GM12878 (cell line): ENCODE results near the gene AKAP12. TPM values are rescaled to one million over a fixed set of nuclear protein-coding genes. Genes with fewer than 3 reads are reported as not detected.

Experiments
- ATAC-seq: fragments of 200-7000 bp; cut with Tn5 transposase; 3 replicates; pipeline ENCODE4 v1.9.1; 2020; ENCODE audit warnings: mild to moderate bottlenecking, moderate library complexity
- BruUV-seq: library from RNA; stranded (reverse); fragments of 400-500 nt; replicated peaks from 2 replicates; lab custom pipeline; 2021; lab: Mats Ljungman, UMichigan
- CTCF ChIA-PET: fragments of 300-600 bp; sonication (Branson Sonifier 250); formaldehyde crosslinking; extraction: SDS; loops from one replicate; lab custom pipeline; 2021; ENCODE audit warnings: inconsistent platforms; lab: Yijun Ruan, JAX
- POLR2A ChIA-PET: fragments of 350-600 bp; formaldehyde crosslinking; extraction: SDS; loops from one replicate; lab custom pipeline; 2021; ENCODE audit warnings: inconsistent platforms; lab: Charles Lee
- RAD21 ChIA-PET: fragments of 300-600 bp; sonication (Branson Sonifier 250); formaldehyde crosslinking; loops from one replicate; lab custom pipeline; 2023; ENCODE audit warnings: antibody characterized with exemption; ENCODE audit not compliant: unreplicated experiment; lab: Charles Lee
- SMC1A ChIA-PET: fragments of 300-600 bp; sonication (Branson Sonifier 250); formaldehyde crosslinking; loops from one replicate; lab custom pipeline; 2023; ENCODE audit not compliant: unreplicated experiment, uncharacterized antibody; lab: Charles Lee
- DNase-seq: peaks from one replicate; pipeline ENCODE4 v3.0.0-alpha.2; 2011; ENCODE audit warnings: low read depth, low spot score
- FAIRE-seq: peaks from 3 replicates; lab custom pipeline; 2011; peaks lifted over from hg19 to GRCh38; lab: Jason Lieb, UNC
- H2AFZ ChIP-seq: 2 replicates; pipeline ENCODE4 v1.6.0; 2011; ENCODE audit warnings: low read depth, low read length, control low read depth; ENCODE audit not compliant: control insufficient read depth
- H3K27ac ChIP-seq: 2 replicates; pipeline ENCODE4 v1.5.1; 2011; ENCODE audit warnings: control low read depth; ENCODE audit not compliant: control insufficient read depth, insufficient read depth
- H3K27me3 ChIP-seq, 2 experiments: replicated peaks in 1 of 2; 2 replicates each; pipeline versions ENCODE4 v1.6.0 to v1.6.1; 2011; ENCODE audit warnings: low read length in 1 of 2; ENCODE audit not compliant: control insufficient read depth in 2 of 2, insufficient read depth in 2 of 2
- H3K36me3 ChIP-seq, 2 experiments: 2 replicates each; pipeline ENCODE4 v1.5.1; 2011; ENCODE audit warnings: low read length in 1 of 2; ENCODE audit not compliant: control insufficient read depth in 2 of 2, insufficient read depth in 2 of 2
- H3K4me1 ChIP-seq: 2 replicates; pipeline ENCODE4 v1.6.1; 2011; ENCODE audit warnings: mild to moderate bottlenecking, low read length, moderate library complexity, mixed read lengths; ENCODE audit not compliant: control insufficient read depth, insufficient read depth
- H3K4me2 ChIP-seq: 2 replicates; pipeline ENCODE4 v1.6.0; 2011; ENCODE audit warnings: control low read depth; ENCODE audit not compliant: control insufficient read depth, insufficient read depth
- H3K4me3 ChIP-seq: fragments of 200-600 bp; sonication (generic); 2 replicates; pipeline ENCODE4 v1.5.1; 2016
- H3K79me2 ChIP-seq: 2 replicates; pipeline ENCODE4 v1.6.0; 2011; ENCODE audit warnings: low read length; ENCODE audit not compliant: control insufficient read depth, insufficient read depth
- H3K9ac ChIP-seq: 2 replicates; pipeline ENCODE4 v1.8.0; 2011; ENCODE audit warnings: low read length, control low read depth, mixed read lengths; ENCODE audit not compliant: control insufficient read depth, insufficient read depth
- H3K9me3 ChIP-seq: replicated peaks from 3 replicates; pipeline ENCODE4 v1.5.1; 2011; ENCODE audit warnings: mild to moderate bottlenecking, low read length; ENCODE audit not compliant: control insufficient read depth, insufficient read depth
- H4K20me1 ChIP-seq: 2 replicates; pipeline ENCODE4 v1.6.0; 2011; ENCODE audit not compliant: control insufficient read depth, insufficient read depth
- EZH2 ChIP-seq: IDR thresholded peaks from 2 replicates; pipeline ENCODE4 v1.6.1; 2012; ENCODE audit warnings: low read depth, mild to moderate bottlenecking, control low read depth, inconsistent platforms, low read length, borderline replicate concordance; ENCODE audit not compliant: control insufficient read depth
- STAT3 ChIP-seq: IDR thresholded peaks from 2 replicates; pipeline ENCODE4 v1.6.1; 2011; ENCODE audit warnings: low read depth, low read length, improper control_type of control experiment
- SUZ12 ChIP-seq: fragments of 200-600 bp; sonication (generic); IDR thresholded peaks from one replicate; pipeline ENCODE4 v1.6.1; 2018; ENCODE audit warnings: antibody characterized with exemption, mild to moderate bottlenecking; ENCODE audit not compliant: unreplicated experiment
- WGBS: methylation state at CpG from one replicate; pipeline ENCODE4 v1.1.6; 2016; ENCODE audit warnings: low lambda C conversion rate; ENCODE audit not compliant: insufficient replicate concordance, insufficient coverage; ENCODE audit errors: missing lambda C conversion rate; 5-methylcytosine and 5-hydroxymethylcytosine counted together
- in situ Hi-C: fragments of 300-500 bp; cut with MboI; formaldehyde crosslinking; loops from 9 replicates; pipeline ENCODE4 v1.14.3; 2018; ENCODE audit warnings: mixed read lengths
- intact Hi-C: fragments of 100-400 bp; cut with micrococcal nuclease; formaldehyde crosslinking; loops from one replicate; pipeline ENCODE4 v1.14.2; 2022; ENCODE audit not compliant: unreplicated experiment
- polyA plus RNA-seq, 11 experiments: library from polyadenylated mRNA; depleted of rRNA in 4 of 11; unstranded in 6 of 11; stranded (reverse) in 5 of 11; fragments of >200 nt; fragmentation: Nextera tagmentation in 4 of 11; fragmentation: Illumina TruSeq in 1 of 11; extraction: Ambion mirVana in 4 of 11; extraction: Trizol in 1 of 11; gene quantifications; 1 replicate in 1 of 11; 2 replicates in 10 of 11; pipeline versions ENCODE4 v1.2.1 to v1.2.3, GENCODE V29; 2011 to 2016; ENCODE audit warnings: inconsistent platforms in 2 of 11, missing spikeins in 2 of 11, low read depth in 1 of 11
- total RNA-seq, 4 experiments: library from RNA; depleted of rRNA in 3 of 4; stranded (reverse); fragments of >200 nt in 3 of 4; fragmentation: Illumina TruSeq in 1 of 4; extraction: Trizol in 1 of 4; gene quantifications; 2 replicates each; pipeline versions ENCODE4 v1.2.1 to v1.2.3, GENCODE V29; 2013 to 2021
- TF ChIP-seq, protein P1 (sequence below): fragments of 450-650 bp; IDR thresholded peaks from 2 replicates; pipeline ENCODE4 v1.6.1; 2018; ENCODE audit warnings: borderline replicate concordance, mild to moderate bottlenecking; ENCODE audit not compliant: partially characterized antibody
- TF ChIP-seq, protein P2 (sequence below): fragments of 450-650 bp; IDR thresholded peaks from 2 replicates; pipeline ENCODE4 v1.6.1; 2016; ENCODE audit warnings: mild to moderate bottlenecking, moderate library complexity, borderline replicate concordance
- TF ChIP-seq, protein P3 (sequence below): fragments of 450-650 bp; conservative IDR thresholded peaks from 2 replicates; pipeline ENCODE4 v1.6.1; 2017; ENCODE audit warnings: mild to moderate bottlenecking, moderate library complexity
- TF ChIP-seq, protein P4 (sequence below), 3 experiments: IDR thresholded peaks in 2 of 3; conservative IDR thresholded peaks in 1 of 3; 2 replicates each; pipeline ENCODE4 v1.5.1; 2011; ENCODE audit warnings: low read depth in 3 of 3, low read length in 3 of 3, mild to moderate bottlenecking in 3 of 3, control low read depth in 2 of 3, moderate library complexity in 2 of 3, inconsistent platforms in 1 of 3, mixed read lengths in 1 of 3; ENCODE audit not compliant: control insufficient read depth in 2 of 3, insufficient read depth in 1 of 3; ENCODE audit errors: extremely low read depth in 1 of 3

AKAP12 gene
- total and polyA plus RNA-seq, 10 of the 15 experiments (the other 5 are each of a cell fraction or from before 2014, with no cell fraction given) = under 0.01 to 0.72 (median 0.06) TPM; not detected in 4

DNA sequence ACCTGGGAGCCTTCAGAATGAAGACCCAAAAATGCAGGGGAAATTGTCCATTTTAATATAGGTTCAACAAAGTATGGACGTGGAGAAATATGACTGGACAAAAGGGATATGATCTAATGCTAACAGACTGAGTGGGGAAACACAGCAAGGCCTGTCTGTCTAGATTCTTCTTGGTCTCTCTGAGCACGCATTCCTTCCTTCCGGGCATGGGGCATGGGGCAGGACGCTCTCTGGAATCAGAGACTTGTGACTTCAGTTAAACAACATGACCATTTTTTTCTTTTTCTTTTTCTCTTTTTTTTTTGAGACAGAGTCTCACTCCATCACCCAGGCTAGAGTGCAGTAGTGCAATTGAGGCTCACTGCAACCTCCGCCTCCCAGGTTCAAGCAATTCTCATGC, 119.7 kb downstream of the AKAP12 start (continued):
- TF ChIP-seq, protein P1, sequence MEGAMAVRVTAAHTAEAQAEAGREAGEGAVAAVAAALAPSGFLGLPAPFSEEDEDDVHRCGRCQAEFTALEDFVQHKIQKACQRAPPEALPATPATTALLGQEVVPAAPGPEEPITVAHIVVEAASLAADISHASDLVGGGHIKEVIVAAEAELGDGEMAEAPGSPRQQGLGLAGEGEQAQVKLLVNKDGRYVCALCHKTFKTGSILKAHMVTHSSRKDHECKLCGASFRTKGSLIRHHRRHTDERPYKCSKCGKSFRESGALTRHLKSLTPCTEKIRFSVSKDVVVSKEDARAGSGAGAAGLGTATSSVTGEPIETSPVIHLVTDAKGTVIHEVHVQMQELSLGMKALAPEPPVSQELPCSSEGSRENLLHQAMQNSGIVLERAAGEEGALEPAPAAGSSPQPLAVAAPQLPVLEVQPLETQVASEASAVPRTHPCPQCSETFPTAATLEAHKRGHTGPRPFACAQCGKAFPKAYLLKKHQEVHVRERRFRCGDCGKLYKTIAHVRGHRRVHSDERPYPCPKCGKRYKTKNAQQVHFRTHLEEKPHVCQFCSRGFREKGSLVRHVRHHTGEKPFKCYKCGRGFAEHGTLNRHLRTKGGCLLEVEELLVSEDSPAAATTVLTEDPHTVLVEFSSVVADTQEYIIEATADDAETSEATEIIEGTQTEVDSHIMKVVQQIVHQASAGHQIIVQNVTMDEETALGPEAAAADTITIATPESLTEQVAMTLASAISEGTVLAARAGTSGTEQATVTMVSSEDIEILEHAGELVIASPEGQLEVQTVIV = no peak
- TF ChIP-seq, protein P2, sequence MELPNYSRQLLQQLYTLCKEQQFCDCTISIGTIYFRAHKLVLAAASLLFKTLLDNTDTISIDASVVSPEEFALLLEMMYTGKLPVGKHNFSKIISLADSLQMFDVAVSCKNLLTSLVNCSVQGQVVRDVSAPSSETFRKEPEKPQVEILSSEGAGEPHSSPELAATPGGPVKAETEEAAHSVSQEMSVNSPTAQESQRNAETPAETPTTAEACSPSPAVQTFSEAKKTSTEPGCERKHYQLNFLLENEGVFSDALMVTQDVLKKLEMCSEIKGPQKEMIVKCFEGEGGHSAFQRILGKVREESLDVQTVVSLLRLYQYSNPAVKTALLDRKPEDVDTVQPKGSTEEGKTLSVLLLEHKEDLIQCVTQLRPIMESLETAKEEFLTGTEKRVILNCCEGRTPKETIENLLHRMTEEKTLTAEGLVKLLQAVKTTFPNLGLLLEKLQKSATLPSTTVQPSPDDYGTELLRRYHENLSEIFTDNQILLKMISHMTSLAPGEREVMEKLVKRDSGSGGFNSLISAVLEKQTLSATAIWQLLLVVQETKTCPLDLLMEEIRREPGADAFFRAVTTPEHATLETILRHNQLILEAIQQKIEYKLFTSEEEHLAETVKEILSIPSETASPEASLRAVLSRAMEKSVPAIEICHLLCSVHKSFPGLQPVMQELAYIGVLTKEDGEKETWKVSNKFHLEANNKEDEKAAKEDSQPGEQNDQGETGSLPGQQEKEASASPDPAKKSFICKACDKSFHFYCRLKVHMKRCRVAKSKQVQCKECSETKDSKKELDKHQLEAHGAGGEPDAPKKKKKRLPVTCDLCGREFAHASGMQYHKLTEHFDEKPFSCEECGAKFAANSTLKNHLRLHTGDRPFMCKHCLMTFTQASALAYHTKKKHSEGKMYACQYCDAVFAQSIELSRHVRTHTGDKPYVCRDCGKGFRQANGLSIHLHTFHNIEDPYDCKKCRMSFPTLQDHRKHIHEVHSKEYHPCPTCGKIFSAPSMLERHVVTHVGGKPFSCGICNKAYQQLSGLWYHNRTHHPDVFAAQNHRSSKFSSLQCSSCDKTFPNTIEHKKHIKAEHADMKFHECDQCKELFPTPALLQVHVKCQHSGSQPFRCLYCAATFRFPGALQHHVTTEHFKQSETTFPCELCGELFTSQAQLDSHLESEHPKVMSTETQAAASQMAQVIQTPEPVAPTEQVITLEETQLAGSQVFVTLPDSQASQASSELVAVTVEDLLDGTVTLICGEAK = no peak

DNA sequence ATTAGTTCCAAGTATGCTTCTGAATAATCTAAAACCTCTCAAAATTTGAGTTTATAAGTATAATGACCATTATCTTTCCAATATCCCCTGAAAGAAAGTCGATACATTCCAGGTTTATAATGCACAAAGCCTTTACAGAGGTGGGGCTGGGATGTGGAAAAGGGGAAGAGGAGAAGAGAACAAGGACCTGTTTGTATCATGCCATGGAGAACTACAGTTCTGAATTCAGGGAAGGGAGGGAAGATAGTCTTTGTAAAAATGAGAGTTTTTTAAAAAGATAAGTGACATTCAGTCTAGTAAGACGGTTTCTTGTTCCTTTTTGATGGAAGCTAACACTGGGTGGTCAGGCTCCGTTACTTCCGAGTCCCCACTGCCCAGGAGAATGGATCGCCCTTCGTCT, 125.5 kb downstream of the AKAP12 start:
- Histone ChIP-seq H3K4me1 (no peaks in the 10 kb centered on the region), H3K4me2 (no peak overlapping the region), H4K20me1 (no peaks in the 10 kb centered on the region), H3K27me3 (no peaks in the 10 kb centered on the region), H3K9me3 (no peaks in the 10 kb centered on the region), H3K79me2 (no peaks in the 10 kb centered on the region), H3K27ac (no peak overlapping the region), H3K36me3 (peaks cover 10 to 17% of the 10 kb centered on the region in 2 experiments; a peak in 3 of 4 replicates), H2AFZ (no peak overlapping the region), H3K4me3 (no peak overlapping the region), H3K9ac (no peak overlapping the region)
- intact Hi-C loops = no loop called here
- DNase-seq = no peak
- TSS peak; percentile 50 for BruUV-seq
- CTCF ChIA-PET = no interaction called here
- WGBS = over 99% methylated on average over 6 of the region's 6 CpGs
- no peak for ATAC-seq
- RAD21 ChIA-PET = no interaction called here
- POLR2A ChIA-PET = no interaction called here
- no peak for FAIRE-seq
- SMC1A ChIA-PET = no interaction called here
- in situ Hi-C loops = no loop called here
- TF ChIP-seq, protein P3, sequence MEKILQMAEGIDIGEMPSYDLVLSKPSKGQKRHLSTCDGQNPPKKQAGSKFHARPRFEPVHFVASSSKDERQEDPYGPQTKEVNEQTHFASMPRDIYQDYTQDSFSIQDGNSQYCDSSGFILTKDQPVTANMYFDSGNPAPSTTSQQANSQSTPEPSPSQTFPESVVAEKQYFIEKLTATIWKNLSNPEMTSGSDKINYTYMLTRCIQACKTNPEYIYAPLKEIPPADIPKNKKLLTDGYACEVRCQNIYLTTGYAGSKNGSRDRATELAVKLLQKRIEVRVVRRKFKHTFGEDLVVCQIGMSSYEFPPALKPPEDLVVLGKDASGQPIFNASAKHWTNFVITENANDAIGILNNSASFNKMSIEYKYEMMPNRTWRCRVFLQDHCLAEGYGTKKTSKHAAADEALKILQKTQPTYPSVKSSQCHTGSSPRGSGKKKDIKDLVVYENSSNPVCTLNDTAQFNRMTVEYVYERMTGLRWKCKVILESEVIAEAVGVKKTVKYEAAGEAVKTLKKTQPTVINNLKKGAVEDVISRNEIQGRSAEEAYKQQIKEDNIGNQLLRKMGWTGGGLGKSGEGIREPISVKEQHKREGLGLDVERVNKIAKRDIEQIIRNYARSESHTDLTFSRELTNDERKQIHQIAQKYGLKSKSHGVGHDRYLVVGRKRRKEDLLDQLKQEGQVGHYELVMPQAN = no peak
- TF ChIP-seq STAT3 (no peak), EZH2 (no peak), SUZ12 (no peak)
- TF ChIP-seq, protein P4, sequence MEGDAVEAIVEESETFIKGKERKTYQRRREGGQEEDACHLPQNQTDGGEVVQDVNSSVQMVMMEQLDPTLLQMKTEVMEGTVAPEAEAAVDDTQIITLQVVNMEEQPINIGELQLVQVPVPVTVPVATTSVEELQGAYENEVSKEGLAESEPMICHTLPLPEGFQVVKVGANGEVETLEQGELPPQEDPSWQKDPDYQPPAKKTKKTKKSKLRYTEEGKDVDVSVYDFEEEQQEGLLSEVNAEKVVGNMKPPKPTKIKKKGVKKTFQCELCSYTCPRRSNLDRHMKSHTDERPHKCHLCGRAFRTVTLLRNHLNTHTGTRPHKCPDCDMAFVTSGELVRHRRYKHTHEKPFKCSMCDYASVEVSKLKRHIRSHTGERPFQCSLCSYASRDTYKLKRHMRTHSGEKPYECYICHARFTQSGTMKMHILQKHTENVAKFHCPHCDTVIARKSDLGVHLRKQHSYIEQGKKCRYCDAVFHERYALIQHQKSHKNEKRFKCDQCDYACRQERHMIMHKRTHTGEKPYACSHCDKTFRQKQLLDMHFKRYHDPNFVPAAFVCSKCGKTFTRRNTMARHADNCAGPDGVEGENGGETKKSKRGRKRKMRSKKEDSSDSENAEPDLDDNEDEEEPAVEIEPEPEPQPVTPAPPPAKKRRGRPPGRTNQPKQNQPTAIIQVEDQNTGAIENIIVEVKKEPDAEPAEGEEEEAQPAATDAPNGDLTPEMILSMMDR (IDR thresholded peaks at IDR 0.05 in 2 of 3, conservative IDR thresholded peaks at IDR 0.05 in 1 of 3; ENCODE audit: control insufficient read depth in 2 of 3, extremely low read depth in 1 of 3, insufficient read depth in 1 of 3, low read depth in 3 of 3, low read length in 3 of 3) = no peak
